ENCODE measurements around the gene EPB41L5.

- TF ChIP-seq CTCF (IDR thresholded peaks at IDR 0.05; ENCODE audit: low read length) (no peak), EZH2 (IDR thresholded peaks at IDR 0.05; ENCODE audit: borderline replicate concordance, low read length) (no peak)
Observed at GRCh38 chr2:119981896-119982295, 31.0 kb upstream of the EPB41L5 start.
